GM19025 (cell line): ENCODE results near the gene HERPUD1.
"Not testable (repeated sequence)": the region's sequence is repeated elsewhere in the genome, so short reads cannot be mapped to it uniquely, and the experiment has no call there.

Experiments used
- ATAC-seq: cut with Tn5 transposase; IDR thresholded peaks from one replicate; pipeline ENCODE4 v1.9.1; 2021; ENCODE audit warnings: mild to moderate bottlenecking, low read depth, moderate library complexity; ENCODE audit not compliant: unreplicated experiment

HERPUD1 gene

DNA sequence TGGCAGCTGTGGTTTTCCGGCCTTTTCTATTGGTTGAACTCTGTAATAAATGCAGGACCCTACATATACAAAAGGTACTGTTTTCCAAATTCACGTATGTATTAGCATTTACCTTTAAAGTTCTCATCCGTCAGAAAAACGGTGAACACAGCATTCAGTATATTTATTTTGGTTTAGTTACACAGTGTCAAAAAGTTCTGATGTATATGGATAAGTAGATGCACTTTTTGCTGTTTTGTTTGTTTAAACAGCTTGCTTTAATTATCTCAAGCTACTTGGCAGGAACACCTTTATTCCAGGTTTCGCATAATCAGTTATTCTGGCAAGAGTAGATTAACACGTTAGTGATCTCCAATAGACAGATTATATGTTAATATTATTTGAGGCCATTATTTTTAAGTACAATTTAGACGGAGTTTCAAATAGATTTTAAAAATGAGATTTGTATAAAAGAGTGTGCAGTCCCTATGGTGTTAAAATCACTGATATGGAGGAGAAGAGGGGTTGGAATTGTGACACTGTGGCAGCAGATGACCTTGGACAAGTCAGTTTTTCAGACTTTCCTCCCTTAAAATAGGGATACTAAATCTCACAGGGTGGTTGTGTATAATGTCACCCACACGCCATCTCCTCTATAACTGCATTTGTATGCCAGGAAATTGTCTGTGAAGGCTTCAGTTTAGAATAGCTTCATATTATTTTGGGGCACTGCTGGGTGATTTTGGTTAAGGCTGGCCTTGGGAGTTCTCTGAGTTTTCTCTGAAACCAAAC lies 2.1 kb downstream of the HERPUD1 start:
- ATAC-seq, result no peak

DNA sequence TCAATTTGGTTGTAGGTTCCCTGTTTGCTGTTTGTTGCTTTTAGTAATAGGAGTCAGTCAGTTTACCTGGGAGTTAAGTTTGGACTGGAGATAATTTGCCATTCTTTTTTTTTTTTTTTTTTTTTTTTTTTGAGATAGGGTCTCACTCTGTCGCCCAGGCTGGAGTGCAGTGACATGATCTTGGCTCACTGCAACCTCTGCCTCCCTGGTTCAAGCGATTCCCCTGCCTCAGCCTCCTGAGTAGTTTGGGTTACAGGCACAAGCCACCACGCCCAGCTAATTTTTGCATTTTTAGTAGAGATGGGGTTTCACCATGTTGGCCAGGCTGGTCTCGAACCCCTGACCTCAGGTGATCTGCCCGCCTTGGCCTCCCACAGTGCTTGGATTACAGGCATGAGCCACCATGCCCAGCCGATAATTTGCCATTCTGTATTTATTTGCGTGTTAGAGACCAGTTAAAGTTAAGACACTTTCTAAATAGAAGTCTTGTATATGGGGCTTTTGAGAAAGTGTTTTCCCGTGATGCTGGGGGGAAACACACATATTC lies 2.7 kb downstream of the HERPUD1 start:
- ATAC-seq, result not testable (repeated sequence)

DNA sequence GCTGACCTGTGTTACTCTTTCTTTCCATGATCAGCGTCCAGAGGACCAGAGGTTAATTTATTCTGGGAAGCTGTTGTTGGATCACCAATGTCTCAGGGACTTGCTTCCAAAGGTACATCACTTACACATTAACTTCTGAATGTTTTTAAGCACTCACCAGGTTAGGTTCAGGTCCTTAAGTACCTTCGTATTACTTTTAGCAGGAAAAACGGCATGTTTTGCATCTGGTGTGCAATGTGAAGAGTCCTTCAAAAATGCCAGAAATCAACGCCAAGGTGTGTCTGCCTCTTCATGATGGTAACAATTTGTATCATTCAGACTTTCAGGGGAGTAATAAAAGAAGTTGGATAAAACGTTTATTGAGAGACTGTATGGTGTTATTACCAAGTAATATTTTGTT lies 3.3 kb downstream of the HERPUD1 start:
- no peak for ATAC-seq

DNA sequence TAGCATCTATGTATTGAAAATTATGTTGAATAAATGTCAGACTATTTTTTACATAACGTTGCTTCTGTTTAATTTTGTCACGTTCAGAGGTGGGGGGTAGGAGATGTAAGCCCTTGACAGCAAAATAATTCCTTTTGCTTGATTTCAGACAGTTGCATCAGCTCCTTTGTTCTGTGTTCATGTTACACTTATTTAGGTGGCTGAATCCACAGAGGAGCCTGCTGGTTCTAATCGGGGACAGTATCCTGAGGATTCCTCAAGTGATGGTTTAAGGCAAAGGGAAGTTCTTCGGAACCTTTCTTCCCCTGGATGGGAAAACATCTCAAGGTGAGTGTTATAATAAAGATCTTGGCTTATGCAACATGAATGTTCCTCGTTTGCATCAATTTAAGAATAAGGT lies 4.5 kb downstream of the HERPUD1 start:
- ATAC-seq, result no peak

DNA sequence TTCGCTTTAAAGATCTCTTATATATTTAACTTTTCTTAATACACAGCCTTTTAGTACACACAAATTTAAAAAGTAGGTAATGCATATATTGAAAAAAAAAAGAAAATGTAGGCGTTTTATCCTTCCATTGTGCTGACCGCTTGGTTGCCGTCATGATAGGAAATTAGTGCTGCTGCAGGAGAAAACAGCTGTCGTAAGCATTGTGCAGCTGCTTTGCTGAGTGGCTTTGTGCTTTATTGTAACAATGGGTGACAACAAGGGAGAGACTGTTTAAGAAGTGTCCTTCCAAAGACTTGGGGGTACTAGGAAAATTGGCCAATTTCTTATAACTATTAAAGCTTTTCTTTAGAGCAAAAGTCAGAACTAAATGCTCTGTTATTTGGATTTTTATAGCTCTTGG lies 5.0 kb downstream of the HERPUD1 start:
- no peak for ATAC-seq

DNA sequence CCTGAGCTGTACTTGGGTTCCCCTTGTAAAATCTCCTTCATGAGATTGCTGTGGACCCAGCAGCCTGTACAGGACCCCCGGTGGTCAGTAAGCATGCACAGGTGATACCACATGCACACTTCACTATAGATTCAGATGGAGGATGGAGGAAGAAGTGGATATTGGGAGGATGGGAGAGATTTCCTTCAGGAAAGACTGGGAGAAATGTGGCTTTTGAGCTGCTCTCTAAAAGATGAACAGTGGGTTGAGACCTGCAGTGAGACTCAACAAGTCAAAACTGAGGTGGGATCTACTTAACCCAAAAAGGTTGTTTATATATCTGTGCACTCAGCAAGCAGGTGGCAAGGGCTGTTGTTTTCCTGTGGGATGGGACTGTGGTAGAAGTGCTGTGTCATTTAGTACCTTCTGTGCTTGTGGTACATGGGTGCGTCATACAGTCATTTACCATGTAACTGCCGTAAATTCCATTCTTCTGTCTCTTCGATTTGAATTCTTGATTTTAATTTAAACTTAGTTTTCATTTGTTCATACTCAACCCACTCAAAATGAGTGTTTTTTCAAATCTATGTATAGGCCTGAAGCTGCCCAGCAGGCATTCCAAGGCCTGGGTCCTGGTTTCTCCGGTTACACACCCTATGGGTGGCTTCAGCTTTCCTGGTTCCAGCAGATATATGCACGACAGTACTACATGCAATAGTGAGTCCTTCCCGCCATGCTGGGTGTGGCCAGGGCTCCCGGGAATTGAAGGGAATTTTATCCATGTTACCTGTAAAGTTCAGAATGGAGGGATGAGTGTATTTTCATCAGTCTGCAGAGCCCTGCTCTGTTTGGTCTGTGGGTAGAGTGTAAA lies 6.9 kb downstream of the HERPUD1 start:
- ATAC-seq, result no peak

DNA sequence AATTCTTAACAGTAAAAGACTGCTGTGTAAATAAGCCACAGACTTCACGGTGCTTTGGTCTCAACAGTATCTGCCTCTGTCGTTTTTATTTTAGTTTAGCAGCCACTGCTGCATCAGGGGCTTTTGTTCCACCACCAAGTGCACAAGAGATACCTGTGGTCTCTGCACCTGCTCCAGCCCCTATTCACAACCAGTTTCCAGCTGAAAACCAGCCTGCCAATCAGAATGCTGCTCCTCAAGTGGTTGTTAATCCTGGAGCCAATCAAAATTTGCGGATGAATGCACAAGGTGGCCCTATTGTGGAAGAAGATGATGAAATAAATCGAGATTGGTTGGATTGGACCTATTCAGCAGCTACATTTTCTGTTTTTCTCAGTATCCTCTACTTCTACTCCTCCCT lies 7.9 kb downstream of the HERPUD1 start:
- ATAC-seq, result no peak

DNA sequence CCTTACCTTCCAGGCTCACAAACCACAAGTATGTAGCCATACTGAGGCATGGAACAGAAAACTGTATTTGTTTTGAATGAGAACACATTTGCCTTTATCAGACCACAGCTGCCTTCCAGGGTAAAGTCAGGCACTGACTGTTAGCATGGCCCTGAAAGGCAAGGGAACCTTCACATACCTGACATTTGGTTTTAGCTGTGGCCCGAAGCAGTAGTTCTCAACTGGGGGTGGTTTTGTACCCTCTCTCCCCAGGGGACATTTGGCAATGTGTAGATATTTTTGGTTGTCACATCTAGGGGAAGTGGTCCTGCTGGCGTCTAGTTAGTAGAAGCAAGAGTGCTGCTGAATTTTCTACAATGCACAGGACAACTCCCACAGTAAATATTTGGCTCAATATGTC lies 9.2 kb downstream of the HERPUD1 start:
- ATAC-seq, result no peak

DNA sequence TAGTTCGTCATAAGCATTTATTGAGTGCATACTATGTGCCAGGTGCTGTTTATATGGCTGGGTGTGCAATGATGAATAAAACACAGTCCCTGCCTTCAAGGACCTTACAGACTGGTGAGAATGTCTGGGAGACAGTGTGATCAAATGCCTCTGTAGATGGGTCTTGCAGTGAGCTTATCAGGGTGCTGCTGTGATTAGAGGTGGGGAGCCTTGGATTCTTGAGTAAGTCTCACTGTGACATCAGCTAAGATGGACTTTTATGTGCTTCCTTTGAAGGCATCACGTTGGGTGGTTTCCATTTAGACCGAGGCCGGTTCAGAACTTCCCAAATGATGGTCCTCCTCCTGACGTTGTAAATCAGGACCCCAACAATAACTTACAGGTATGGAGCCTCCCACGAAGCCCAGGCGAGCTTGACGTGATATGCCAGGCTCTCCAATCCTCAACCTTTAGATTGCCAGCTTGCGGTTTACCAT lies 10.0 kb downstream of the HERPUD1 start:
- no peak for ATAC-seq

DNA sequence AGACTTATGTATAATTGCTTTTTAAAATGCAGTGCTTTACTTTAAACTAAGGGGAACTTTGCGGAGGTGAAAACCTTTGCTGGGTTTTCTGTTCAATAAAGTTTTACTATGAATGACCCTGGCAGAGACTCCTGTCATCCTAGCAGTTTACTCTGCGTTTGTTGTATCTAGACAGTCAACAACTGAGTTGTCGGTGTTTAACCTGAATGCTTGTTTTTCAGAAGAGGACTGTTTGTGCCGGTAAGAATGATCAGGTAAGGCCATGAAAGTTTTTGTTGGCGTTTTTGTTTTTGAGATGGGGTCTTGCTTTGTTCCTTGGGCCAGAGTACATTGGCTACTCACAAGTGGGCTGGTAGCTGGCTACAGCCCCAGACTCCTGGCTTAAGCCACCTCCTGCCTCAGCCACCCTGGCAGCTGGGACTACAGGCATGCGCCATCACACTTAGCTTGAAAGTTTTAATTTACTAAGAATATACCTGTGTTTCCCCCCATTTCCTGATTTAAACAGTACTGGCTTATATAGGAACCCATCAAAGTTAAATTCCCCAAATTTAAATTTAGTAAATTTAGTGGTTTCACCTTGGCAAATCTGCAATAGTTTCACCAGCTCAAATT lies 11.9 kb downstream of the HERPUD1 start:
- ATAC-seq, result no peak

DNA sequence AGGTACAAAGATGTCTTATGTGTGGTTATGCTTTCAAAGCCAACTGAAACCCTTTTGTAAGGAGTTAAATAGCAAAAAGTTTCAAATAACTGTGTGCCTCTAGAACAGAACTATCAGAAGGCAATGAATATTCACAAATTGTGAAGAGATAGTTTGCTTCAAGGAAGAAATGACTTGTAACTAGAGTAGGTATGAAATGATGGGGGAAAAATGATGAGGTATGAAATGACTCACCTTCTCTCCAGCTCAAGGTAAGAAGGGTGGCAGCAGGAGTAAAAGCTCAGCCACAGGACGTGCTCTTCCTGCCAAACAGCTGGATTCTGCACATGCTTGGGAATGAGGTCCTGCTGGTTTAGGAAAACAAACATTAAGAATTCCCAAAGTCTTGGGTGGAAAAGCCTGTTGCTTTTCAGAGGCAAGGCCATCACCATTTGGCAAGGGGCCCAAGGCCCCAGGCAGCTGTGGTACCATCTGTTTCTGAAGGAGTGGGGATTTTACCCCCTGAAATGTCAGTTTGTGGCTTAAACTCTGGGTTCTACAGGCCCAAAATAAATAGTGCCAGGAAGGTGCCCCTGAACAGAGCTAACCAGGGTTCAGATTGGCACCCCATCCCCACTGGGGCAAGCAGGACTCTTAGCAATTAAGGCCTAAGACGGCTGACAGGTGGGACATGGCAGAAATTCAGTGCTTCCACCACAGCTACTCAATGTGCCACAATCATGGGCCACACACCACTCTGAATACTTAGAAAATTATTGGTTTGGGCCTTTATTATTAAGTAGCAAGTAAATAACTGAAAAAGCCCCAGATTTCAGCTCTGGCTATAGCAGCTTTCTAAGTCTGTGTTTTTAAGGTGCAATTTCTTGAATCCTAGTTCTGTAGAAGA lies 13.3 kb downstream of the HERPUD1 start:
- peak; percentile 50 for ATAC-seq

DNA sequence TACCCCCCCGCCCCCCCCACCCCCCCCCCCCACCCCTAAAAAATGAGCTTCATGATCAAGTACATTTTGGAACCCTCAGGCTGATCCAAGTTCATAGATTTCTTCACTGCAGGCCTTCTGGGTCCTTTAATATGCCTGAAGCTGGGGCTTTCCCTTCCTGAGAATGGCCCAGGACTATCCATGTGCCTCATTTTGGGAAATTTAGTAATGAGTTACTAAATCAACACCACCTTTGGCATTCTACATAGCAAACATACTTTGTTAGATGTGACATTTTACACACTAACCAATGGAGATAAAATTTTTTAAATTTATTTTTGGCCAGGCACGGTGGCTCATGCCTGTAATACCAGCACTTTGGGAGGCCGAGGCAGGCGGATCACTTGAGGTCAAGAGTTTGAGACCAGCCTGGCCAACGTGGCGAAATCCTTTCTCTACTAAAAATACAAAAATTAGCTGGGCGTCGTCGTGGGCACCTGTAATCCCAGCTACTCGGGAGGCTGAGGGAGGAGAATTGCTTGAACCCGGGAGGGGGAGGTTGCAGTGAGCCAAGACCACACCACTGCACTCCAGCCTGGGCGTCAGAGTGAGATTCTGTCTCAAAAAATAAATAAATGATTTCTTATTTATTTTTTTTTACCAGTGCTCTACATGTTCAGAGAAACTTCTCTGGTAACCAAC lies 14.0 kb downstream of the HERPUD1 start:
- ATAC-seq, result no peak

DNA sequence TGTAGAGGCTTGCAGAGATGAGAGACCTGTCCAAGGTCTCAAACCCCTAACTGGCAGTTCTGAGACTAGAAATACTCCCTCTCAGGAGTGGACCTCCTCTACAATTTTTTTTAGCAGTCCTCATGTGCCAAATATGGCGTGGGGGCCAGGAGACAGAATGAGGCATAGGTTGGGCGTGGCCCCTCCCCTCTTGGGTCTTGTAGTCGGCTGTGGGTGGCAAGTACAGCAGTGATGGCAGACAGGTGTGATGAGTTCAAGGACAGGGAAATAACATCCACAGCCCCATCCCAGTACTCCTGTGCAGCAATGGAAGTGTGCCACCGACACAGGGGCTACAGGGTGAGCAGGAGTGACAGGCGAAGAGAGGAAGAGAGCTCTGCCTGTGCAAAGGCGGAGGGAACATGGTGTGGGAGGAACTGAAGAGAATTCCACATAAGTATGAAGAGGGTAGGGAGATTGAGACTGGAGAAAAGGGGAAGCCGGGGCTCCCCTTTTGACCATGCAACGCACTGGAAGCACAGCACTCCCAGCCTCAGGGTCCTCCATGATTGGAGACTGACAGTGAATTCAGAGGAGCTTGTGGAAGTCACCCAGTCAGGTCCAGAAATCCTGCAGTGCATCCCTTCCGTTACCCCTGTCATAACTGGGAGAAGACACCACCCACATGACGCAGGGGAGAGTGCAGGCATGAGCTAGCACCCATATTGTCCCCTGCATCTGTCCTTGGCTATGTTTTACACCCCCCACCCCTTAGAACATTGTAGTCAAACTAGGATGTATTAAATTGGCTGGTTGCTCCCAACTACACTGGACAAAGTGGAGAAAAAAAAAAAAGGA lies 15.0 kb downstream of the HERPUD1 start:
- ATAC-seq, result no peak

DNA sequence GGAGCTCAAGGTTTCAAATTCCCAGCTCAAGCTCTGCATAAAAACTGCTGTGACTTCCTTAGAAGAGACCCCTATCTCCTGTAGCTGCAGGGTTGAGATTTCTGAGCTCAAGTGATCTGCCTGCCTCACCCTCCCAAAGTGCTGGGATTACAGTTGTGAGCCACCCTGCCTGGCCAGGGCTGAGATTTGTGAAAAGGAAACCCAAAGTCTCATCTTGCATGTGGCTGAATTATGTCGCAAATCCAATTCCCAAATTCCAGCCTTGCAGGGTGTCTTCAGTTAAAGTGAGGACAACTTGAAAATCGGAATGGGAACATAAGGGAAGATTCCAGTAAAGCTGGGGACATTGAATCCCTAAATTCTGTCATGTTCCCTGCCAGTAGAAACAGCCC lies 15.7 kb downstream of the HERPUD1 start:
- no peak for ATAC-seq

DNA sequence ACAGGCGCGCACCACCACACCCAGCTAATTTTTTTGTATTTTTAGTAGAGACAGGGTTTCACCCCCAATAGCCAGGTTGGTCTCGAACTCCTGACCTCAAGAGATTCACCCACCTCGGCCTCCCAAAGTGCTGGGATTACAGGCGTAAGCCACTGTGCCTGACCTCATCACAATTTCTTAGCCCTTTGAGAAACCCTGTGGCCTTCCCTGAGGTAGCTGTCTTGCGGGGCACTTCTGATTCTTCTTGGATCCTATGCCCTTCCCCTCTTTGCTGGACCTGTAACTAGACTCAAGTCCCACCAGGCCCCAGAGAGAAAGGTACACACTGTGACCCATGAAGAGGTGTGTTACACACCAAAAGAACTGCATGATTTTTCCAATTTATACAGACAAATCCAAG lies 16.3 kb downstream of the HERPUD1 start:
- no peak for ATAC-seq

DNA sequence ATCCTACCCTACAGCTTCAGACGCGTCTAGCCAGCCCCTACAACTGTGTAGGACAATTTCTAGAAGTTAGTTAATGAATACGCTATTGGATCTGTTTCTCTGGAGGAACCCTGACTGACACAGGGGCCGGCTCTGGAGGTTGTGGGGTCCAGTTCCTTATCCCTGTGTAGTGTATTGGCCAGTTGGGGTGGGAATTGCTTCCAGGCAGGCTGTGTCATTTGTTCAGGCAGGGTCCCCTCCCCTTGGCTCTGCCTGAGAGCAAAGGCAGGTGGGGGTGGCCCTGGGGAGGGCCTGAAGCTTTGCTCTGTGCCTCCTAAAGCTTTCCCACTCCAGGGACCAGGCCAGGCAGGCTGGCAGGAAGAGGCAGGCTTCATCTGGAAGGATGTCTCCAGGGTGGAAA lies 18.1 kb downstream of the HERPUD1 start:
- ATAC-seq, result no peak

DNA sequence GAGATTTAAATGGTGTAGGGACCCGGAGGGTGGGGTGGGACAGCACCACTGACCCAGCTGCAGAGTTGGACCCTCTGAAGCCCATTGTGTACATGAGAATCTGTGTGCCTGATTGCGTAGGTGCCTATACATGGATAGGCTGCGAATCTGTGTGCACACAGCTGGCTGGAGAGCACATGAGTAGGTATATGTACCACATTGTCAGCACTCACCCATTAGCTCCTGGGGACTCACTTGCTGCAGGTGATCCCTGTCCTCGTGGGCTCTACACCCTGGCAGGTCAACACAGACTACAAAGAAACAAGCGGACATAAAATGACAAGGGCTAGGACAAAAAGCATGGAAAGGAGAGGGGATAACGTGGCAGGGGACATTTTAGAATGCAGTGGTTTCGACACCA lies 18.5 kb downstream of the HERPUD1 start:
- ATAC-seq, result no peak

DNA sequence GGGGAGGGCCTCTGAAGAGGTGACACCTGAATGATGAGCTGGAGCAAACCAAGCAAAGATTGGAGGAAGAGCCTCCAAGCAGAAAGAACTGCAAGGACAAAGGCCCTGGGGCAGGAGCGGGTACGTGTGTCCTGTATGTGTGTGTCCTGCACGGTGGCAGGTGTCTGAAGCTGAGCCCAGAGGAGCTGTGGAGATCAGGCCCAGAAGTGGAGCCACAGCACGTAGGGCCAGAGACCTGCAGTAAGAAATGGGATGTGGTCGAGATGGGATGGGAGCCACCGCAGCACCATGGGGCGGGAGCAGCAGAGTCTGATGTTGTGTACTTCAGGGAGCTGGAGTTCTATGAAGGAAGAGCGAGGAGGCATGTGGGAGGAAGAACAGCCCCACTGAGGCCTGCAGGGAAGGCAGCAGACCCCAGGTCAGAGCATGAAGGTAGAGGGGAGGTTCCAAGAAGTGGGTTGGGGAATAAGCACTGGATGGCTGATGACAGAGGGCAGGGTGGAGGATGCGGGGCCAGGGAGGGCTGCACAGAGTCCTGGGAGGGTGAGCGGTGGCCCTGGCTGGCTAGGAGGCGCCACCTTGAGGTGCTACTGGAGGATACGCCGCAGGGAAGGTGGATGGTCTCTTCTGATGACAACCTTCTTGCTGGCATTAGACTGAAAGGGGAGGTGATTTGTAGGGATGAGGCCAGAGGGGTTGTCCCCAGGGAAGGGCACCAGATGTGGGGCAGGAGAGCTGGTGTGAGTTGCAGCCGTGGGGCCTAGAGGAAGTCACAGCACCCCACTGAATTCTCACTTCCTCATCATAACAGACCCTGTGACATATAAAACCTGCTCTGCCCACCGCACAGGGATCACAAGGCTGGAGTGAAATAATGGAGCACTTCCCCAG lies 19.2 kb downstream of the HERPUD1 start:
- peak; percentile 54 for ATAC-seq
